LNCAP (cell line): ENCODE measurements around the gene SUCNR1.

Source experiments
- CTCF ChIP-seq: fragments of 450-650 bp; IDR thresholded peaks from 2 replicates; pipeline ENCODE4 v1.5.1; 2017; ENCODE audit warnings: mild to moderate bottlenecking

Gene SUCNR1

GRCh38 chr3:151894219-151894618 lies 20.8 kb downstream of the SUCNR1 start:
- no peak for TF ChIP-seq CTCF

- no peak for TF ChIP-seq CTCF
Observed at GRCh38 chr3:151895478-151896241, 22.2 kb downstream of the SUCNR1 start.

- TF ChIP-seq CTCF = no peak
Observed at GRCh38 chr3:151896246-151897012, 23.0 kb downstream of the SUCNR1 start.

- TF ChIP-seq CTCF = no peak
Observed at GRCh38 chr3:151899996-151900395, 26.6 kb downstream of the SUCNR1 start.

- TF ChIP-seq CTCF = no peak
Observed at GRCh38 chr3:151900460-151900859, 27.0 kb downstream of the SUCNR1 start.

GRCh38 chr3:151900884-151901643 lies 27.6 kb downstream of the SUCNR1 start:
- TF ChIP-seq CTCF = no peak

- no peak for TF ChIP-seq CTCF
Observed at GRCh38 chr3:151901644-151902285, 28.3 kb downstream of the SUCNR1 start.
